Esophagus muscularis mucosa (tissue), 3 donors: ENCODE measurements around the gene HOXC11.

ENCODE experiments used
- CTCF ChIP-seq, 3 experiments: fragments of 200-600 bp in 2 of 3; fragments of 450-650 bp in 1 of 3; sonication (generic) in 2 of 3; IDR thresholded peaks; one replicate each; pipeline ENCODE4 v1.5.1; 2017 to 2019; ENCODE audit warnings: antibody characterized with exemption in 3 of 3, mild to moderate bottlenecking in 2 of 3, moderate library complexity in 1 of 3
- POLR2AphosphoS5 ChIP-seq, 2 donors: sonication (generic); formaldehyde crosslinking; IDR thresholded peaks; one replicate each; pipeline ENCODE4 v1.6.1; 2017; ENCODE audit warnings: antibody characterized with exemption in 2 of 2

- no peak for TF ChIP-seq CTCF (IDR thresholded peaks at IDR 0.05)
- TF ChIP-seq POLR2AphosphoS5 (IDR thresholded peaks at IDR 0.05): no peak
Measured at GRCh38 chr12:53958128-53958527, 14.8 kb upstream of the HOXC11 start.
